ENCODE data around the gene TMEM39A. TPM values are rescaled to one million over a fixed set of nuclear protein-coding genes. Genes with fewer than 3 reads are reported as not detected.

The TMEM39A gene
- total and polyA plus RNA-seq, 2 donors (not counting 1 experiment from before 2014, with no cell fraction given), result 48.0 to 59.0 TPM

- Histone ChIP-seq H3K9ac (ENCODE audit: insufficient read depth, low read length) (no peak overlapping the region), H2AFZ (ENCODE audit: low read length) (no peak overlapping the region), H3K4me3 (replicated peaks in 1 of 4; ENCODE audit: control extremely low read depth in 1 of 4, insufficient read depth in 1 of 4, low read depth in 3 of 4, low read length in 4 of 4) (no peak overlapping the region), H3K36me3 (ENCODE audit: control insufficient read depth, insufficient read depth, low read length) (peaks cover 6% of the 10 kb centered on the region), H3K79me2 (ENCODE audit: control insufficient read depth, insufficient read depth, low read length) (no peaks in the 10 kb centered on the region), H3K9me3 (ENCODE audit: control insufficient read depth, insufficient read depth, low read depth, low read length) (no peaks in the 10 kb centered on the region), H4K20me1 (ENCODE audit: control insufficient read depth, extremely low read depth, insufficient read depth, low read length) (no peaks in the 10 kb centered on the region), H3K27ac (ENCODE audit: insufficient read depth, low read length) (no peak overlapping the region), H3K4me2 (ENCODE audit: extremely low read depth, insufficient read depth, low read length) (no peak overlapping the region), H3K27me3 (ENCODE audit: control insufficient read depth, insufficient read depth, low read length) (no peaks in the 10 kb centered on the region), H3K4me1 (ENCODE audit: control insufficient read depth, extremely low read depth, insufficient read depth, low read length) (no peaks in the 10 kb centered on the region)
- no peak for DNase-seq (ENCODE audit: low read depth in 2 of 2)
- TF ChIP-seq CTCF (conservative IDR thresholded peaks at IDR 0.05 in 1 of 2, IDR thresholded peaks at IDR 0.05 in 1 of 2; ENCODE audit: low read depth in 1 of 2, low read length in 2 of 2) (no peak), EZH2 (IDR thresholded peaks at IDR 0.05; ENCODE audit: low read length, missing control alignments) (no peak)
These were observed 62.3 kb downstream of the TMEM39A start for GRCh38 chr3:119401069-119401468.

GRCh38 chr3:119400466-119400865 is 62.9 kb downstream of the TMEM39A start:
- Histone ChIP-seq H4K20me1 (ENCODE audit: control insufficient read depth, extremely low read depth, insufficient read depth, low read length) (no peaks in the 10 kb centered on the region), H3K27ac (ENCODE audit: insufficient read depth, low read length) (no peak overlapping the region), H3K4me3 (replicated peaks in 1 of 4; ENCODE audit: control extremely low read depth in 1 of 4, insufficient read depth in 1 of 4, low read depth in 3 of 4, low read length in 4 of 4) (no peak overlapping the region), H3K4me1 (ENCODE audit: control insufficient read depth, extremely low read depth, insufficient read depth, low read length) (no peaks in the 10 kb centered on the region), H3K36me3 (ENCODE audit: control insufficient read depth, insufficient read depth, low read length) (peaks cover 6% of the 10 kb centered on the region), H3K4me2 (ENCODE audit: extremely low read depth, insufficient read depth, low read length) (no peak overlapping the region), H3K9ac (ENCODE audit: insufficient read depth, low read length) (no peak overlapping the region), H2AFZ (ENCODE audit: low read length) (no peak overlapping the region), H3K79me2 (ENCODE audit: control insufficient read depth, insufficient read depth, low read length) (no peaks in the 10 kb centered on the region), H3K27me3 (ENCODE audit: control insufficient read depth, insufficient read depth, low read length) (no peaks in the 10 kb centered on the region), H3K9me3 (ENCODE audit: control insufficient read depth, insufficient read depth, low read depth, low read length) (no peaks in the 10 kb centered on the region)
- TF ChIP-seq EZH2 (IDR thresholded peaks at IDR 0.05; ENCODE audit: low read length, missing control alignments) (no peak), CTCF (conservative IDR thresholded peaks at IDR 0.05 in 1 of 2, IDR thresholded peaks at IDR 0.05 in 1 of 2; ENCODE audit: low read depth in 1 of 2, low read length in 2 of 2) (no peak)
- no peak for DNase-seq (ENCODE audit: low read depth in 2 of 2)

GRCh38 chr3:119396870-119397269 is 66.5 kb downstream of the TMEM39A start:
- Histone ChIP-seq H3K4me3 (replicated peaks in 1 of 4; ENCODE audit: control extremely low read depth in 1 of 4, insufficient read depth in 1 of 4, low read depth in 3 of 4, low read length in 4 of 4) (no peak overlapping the region), H3K79me2 (ENCODE audit: control insufficient read depth, insufficient read depth, low read length) (no peaks in the 10 kb centered on the region), H4K20me1 (ENCODE audit: control insufficient read depth, extremely low read depth, insufficient read depth, low read length) (no peaks in the 10 kb centered on the region), H3K4me2 (ENCODE audit: extremely low read depth, insufficient read depth, low read length) (no peak overlapping the region), H3K27ac (ENCODE audit: insufficient read depth, low read length) (no peak overlapping the region), H3K27me3 (ENCODE audit: control insufficient read depth, insufficient read depth, low read length) (no peaks in the 10 kb centered on the region), H2AFZ (ENCODE audit: low read length) (no peak overlapping the region), H3K9ac (ENCODE audit: insufficient read depth, low read length) (no peak overlapping the region), H3K4me1 (ENCODE audit: control insufficient read depth, extremely low read depth, insufficient read depth, low read length) (no peaks in the 10 kb centered on the region), H3K36me3 (ENCODE audit: control insufficient read depth, insufficient read depth, low read length) (peaks cover 2% of the 10 kb centered on the region), H3K9me3 (ENCODE audit: control insufficient read depth, insufficient read depth, low read depth, low read length) (no peaks in the 10 kb centered on the region)
- DNase-seq (ENCODE audit: low read depth in 2 of 2), result no peak
- TF ChIP-seq CTCF (conservative IDR thresholded peaks at IDR 0.05 in 1 of 2, IDR thresholded peaks at IDR 0.05 in 1 of 2; ENCODE audit: low read depth in 1 of 2, low read length in 2 of 2), result no peak
- TF ChIP-seq EZH2 (IDR thresholded peaks at IDR 0.05; ENCODE audit: low read length, missing control alignments), result no peak
